GM18951 (cell line): ENCODE results near the gene ADARB2.

Source experiments
- POLR2A ChIP-seq: IDR thresholded peaks from 4 replicates; pipeline ENCODE4 v1.6.1; 2011; ENCODE audit warnings: mild to moderate bottlenecking; ENCODE audit not compliant: insufficient read length, insufficient read depth; ENCODE audit errors: extremely low read depth
- in situ Hi-C: fragments of 300-500 bp; cut with MboI; formaldehyde crosslinking; loops from one replicate; pipeline ENCODE4 v1.12.0; 2022; ENCODE audit warnings: low sequenced_read_pairs, mixed read lengths, inconsistent platforms; ENCODE audit not compliant: unreplicated experiment

Gene ADARB2

GRCh38 chr10:1412531-1413189 lies 324.7 kb downstream of the ADARB2 start:
- TF ChIP-seq POLR2A = no peak
- in situ Hi-C loops = no loop called here

DNA sequence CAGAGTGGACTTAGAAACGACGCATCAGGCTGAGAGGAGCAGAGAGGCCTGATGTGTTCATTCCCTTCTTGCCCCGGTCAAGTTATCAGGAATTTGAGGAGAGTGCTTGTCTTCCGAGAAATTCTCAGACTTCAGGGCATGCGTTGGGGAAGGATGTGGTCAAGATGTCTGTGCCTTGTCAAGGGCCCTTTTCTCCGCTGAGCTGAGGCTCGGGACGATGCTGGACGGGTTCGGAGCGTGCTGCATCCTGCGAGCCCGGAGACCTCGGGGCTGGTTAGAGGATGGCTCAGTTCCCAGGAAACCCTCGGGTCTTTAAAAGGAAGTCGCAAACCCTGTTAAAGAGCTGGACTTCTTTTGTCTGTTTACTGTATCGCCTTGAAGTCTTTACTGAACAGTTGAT lies 325.4 kb downstream of the ADARB2 start:
- in situ Hi-C loops = no loop called here

GRCh38 chr10:1411451-1411850 lies 325.9 kb downstream of the ADARB2 start:
- in situ Hi-C loops = no loop called here
- no peak for TF ChIP-seq POLR2A

More for the DNA sequence above, 325.4 kb downstream of the ADARB2 start:
- no peak for TF ChIP-seq POLR2A

GRCh38 chr10:1410469-1411395 lies 326.6 kb downstream of the ADARB2 start:
- no peak for TF ChIP-seq POLR2A
- in situ Hi-C loops = no loop called here

DNA sequence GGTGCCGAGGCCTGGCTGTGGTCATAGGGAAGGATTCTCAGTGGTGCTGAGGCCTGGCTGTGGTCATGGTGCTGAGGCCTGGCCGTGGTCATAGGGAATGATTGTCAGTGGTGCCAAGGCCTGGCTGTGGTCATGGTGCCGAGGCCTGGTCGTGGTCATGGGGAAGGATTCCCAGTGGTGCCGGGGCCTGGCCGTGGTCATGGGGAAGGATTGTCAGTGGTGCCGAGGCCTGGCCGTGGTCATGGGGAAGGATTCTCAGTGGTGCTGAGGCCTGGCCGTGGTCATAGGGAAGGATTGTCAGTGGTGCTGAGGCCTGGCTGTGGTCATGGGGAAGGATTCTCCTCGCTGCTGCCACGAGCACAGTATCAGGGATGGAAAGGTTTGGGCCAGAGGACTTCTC lies 327.3 kb downstream of the ADARB2 start:
- in situ Hi-C loops = no loop called here
- TF ChIP-seq POLR2A = no peak

DNA sequence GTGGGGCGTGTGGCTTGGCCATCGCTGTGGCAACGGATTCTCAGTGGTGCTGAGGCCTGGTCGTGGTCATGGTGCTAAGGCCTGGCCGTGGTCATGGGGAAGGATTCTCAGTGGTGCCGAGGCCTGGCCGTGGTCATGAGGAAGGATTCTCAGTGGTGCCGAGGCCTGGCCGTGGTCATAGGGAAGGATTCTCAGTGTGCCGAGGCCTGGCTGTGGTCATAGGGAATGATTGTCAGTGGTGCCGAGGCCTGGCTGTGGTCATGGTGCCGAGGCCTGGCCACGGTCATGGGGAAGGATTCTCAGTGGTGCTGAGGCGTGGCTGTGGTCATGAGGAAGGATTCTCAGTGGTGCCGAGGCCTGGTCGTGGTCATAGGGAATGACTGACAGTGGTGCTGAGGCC lies 327.9 kb downstream of the ADARB2 start:
- in situ Hi-C loops = no loop called here
- TF ChIP-seq POLR2A = no peak

- TF ChIP-seq POLR2A = no peak
- in situ Hi-C loops = no loop called here
Measured at GRCh38 chr10:1408651-1409367, 328.5 kb downstream of the ADARB2 start.

DNA sequence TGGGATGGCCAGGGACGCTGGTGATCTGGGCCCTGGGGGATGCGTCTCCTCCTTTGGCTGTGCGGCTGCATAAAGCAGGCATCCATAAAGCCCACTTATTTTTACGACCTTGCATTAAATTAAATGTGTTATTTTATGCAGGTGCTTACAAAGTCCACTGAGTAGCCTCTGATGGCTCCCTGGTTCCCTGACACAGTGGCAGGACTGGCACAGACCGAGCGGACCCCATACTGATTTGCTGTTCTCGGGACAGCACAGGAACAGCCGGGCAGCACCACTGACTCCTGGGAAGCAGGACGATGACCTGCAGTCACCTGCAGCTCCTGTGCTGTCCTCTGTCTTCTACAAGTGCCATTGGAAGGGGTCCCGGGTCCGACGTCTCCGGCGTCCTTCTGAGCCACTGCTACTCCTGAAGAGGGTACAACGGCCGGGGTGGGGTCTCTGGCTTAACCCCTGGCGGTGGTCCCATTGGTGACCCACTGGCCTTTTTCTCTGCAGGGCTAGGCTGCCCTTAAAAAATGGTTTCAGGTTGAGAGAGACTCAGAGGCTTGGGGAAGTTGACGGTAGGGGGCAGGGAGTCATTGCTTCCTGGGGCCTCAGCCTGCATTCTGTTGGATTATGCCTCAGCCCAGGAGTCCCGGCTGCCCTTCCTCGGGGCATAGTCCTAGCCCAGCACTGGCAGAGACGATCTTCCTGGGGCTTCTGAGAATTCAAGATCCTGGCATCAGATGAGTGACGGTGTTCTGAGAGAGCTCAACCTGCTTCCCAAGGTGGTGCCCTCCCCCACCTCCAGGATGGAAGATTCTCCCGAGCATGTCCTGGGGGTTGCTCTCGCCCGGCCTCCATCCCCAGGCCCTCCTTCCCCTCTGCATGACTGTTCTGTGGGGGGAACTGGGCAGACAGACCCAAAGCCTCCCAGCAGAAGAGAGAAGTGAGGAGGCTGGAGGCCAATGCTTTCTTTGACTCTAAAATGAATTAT lies 330.1 kb downstream of the ADARB2 start:
- in situ Hi-C loops = no loop called here
- TF ChIP-seq POLR2A = no peak

- TF ChIP-seq POLR2A = no peak
- in situ Hi-C loops = no loop called here
Measured at GRCh38 chr10:1406132-1406966, 331.0 kb downstream of the ADARB2 start.

DNA sequence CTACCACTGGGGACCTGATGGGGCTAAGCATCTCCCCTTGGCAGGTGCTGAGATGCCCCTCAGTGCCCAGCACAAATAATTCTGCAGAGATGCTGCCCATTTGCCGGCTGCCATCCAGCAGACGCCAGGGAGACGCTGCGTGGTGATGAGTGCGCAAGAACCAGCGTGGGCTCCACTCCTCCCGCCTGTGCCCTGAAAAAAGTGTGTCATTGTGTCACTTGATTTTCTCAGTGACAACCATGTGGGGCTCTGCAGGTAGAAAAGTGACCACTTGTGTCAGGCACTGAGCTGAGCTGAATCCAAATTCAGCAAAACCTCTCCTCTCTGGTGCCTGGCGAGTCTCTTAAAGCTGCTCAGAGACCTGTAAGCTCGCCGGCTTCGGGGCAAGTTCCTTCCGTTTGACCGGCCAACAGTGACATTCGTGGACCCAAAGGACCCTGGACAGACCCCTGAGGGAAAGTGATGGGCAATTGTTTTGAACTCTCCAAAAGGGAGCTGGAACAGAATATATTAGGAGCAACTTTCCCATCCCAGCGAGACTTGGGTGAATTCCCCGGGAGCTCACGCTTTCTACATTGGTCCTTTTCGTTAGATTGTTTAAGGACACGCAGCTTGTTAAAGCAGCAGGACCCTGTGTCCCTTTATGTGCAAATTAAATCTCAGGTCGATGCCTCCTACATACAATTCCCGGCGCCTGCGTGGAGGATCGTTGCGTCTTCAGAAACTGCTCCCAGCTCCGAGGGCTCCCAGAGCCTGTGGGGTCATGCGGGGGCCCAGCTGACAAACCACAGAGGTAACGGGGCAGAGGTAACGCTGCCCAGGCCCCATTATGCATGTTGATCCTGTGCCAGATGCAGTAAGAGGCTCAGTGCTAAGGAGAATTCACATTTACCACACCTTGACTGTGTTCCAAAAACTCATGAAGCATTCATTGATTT lies 332.7 kb downstream of the ADARB2 start:
- no peak for TF ChIP-seq POLR2A
- in situ Hi-C loops = no loop called here

GRCh38 chr10:1403508-1404322 lies 333.6 kb downstream of the ADARB2 start:
- in situ Hi-C loops = no loop called here
- TF ChIP-seq POLR2A = no peak
